AG08396 (cell line): Measurements from ENCODE around the gene ZNF844.
A peak's percentile ranks its signal among the peaks of the same experiment; 100 is the strongest.
"Not testable (repeated sequence)": the region's sequence is repeated elsewhere in the genome, so short reads cannot be mapped to it uniquely, and the experiment has no call there.

Experiments
- DNase-seq: peaks from one replicate; pipeline ENCODE4 v3.0.0; 2012; ENCODE audit warnings: low spot score, mixed read lengths

Gene ZNF844

DNA sequence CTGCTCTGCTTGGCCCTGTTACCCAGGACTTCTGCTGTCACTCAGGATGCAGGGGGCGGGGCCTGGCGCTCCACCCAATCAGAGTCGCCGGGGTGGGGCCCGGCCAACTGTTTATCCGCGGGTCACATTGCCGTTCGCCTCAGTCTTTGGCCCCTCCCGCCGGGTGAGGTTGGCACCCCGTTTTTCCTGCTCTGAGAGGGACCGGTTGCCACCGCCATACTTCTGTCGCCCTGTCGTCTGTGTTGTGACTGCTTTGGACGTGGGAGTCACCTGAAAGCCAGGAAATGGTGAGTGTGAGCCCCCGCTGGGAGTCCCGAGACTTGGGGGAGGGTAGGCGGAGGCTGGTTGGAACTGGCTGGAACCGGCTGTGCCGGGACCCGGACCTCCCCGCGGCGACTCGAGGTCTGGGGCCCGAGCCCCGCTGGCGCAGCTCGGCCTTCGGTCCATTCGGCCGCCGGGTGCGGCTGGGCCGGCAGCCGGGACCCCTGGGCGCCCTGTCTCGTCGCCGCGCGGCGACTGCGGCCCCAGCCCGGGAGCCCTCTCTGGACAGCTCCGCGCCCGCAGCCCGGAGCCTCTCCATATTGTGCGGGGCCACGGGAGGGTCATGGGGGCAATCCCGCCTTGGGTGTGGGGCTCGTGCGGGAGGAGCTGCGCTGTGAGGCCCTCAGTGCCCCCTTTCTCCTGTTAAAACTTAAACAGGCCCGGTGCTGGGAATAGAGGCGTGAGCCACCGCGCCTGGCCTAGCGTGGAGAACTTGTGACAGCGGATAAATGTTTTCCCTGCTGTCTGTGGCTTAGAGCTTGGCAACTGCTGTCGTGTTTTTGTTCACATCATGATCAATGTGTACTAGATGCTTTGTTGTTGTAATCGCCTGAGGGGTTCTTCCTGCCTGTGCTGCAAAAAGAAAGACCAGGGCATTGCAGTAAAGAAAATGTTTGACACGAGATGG, at the start of gene ZNF844:
Gene ZNF844 (plus strand): TSS at position 142 of the 949 bp plus-strand sequence. CDS start 143 bp downstream, at position 285.
- DNase-seq = peak; percentile 98

DNA sequence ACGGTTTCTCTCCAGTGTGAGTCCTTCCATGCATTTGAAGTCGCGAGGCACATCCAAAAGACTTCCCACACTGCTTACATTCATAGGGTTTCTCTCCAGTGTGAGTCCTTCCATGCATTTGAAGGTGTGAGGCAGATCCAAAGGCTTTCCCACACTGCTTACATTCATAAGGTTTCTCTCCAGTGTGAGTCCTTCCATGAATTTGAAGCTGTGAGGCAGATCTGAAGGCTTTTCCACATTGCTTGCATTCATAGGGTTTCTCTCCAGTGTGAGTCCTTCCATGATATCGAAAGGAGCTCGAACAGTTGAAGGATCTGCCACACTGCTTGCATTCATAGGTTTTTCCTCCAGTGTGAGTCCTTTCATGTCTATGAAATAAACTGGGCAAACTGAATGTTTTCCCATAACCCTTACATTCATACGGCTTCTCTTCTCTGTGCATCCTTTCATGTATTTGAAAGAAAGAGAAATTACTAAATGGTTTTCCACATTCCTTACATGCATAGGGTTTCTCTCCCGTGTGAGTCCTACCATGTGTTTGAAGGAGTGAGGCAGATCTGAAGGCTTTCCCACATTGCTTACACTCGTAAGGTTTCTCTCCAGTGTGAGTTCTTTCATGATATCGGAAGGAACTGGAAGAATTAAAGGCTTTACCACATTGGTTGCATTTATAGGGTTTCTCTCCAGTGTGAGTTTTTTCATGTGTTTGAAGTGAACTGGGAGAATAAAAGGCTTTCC, 49.3 kb upstream of the ZNF844 start:
- no peak for DNase-seq

DNA sequence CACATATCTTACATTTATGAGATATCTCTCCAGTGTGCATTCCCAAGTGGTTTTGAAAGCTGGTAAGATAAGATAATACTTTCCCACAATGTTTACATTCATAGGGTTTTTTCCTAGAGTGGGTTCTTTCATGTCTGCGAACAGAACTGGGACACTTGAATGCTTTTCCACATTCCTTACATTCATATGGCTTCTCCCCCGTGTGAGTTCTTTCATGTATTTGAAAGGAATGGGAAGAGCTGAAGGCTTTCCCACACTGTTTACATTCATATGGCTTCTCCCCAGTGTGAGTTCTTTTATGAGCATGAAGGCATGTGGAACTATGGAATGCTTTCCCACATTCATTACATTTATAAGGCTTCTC, 48.8 kb upstream of the ZNF844 start:
- DNase-seq = no peak

DNA sequence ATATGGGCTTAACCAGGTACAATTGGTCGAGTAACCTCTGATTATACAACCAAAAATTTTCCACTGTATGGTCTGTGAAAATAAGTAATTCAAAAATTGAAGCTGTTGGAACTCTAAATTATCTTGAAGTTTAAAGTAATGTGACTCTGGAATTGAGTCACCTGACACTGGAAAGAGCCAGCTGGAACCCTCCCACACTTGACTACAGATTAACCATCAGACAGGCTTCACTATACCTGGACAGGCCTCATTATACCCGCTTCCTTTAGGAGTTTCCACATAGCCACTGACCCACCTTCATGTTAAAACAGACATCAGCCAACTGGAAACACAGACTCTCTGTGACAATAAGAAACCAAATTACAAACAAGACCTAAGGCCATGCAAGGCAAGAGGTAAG, 30.3 kb upstream of the ZNF844 start:
- peak; percentile 11 for DNase-seq

DNA sequence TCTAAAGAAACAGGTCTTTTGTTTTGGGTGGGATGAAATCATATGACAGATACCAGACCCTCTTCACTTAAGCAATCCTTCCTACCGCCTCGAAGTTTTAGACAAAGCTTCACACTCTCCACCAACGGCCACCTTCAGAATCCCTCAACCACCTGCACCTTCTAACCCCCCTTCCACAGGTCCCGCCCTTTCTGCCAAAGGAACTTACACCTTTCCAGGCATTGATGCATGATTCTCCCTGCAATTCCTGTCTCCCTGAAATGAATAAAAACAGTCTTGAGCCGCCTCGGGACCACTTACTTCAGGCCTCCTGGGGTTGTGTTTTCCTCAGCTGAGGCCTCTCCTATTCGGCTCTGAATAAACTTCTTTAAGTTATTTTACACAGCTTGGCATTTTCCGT, 29.9 kb upstream of the ZNF844 start:
- DNase-seq = peak; percentile 28

DNA sequence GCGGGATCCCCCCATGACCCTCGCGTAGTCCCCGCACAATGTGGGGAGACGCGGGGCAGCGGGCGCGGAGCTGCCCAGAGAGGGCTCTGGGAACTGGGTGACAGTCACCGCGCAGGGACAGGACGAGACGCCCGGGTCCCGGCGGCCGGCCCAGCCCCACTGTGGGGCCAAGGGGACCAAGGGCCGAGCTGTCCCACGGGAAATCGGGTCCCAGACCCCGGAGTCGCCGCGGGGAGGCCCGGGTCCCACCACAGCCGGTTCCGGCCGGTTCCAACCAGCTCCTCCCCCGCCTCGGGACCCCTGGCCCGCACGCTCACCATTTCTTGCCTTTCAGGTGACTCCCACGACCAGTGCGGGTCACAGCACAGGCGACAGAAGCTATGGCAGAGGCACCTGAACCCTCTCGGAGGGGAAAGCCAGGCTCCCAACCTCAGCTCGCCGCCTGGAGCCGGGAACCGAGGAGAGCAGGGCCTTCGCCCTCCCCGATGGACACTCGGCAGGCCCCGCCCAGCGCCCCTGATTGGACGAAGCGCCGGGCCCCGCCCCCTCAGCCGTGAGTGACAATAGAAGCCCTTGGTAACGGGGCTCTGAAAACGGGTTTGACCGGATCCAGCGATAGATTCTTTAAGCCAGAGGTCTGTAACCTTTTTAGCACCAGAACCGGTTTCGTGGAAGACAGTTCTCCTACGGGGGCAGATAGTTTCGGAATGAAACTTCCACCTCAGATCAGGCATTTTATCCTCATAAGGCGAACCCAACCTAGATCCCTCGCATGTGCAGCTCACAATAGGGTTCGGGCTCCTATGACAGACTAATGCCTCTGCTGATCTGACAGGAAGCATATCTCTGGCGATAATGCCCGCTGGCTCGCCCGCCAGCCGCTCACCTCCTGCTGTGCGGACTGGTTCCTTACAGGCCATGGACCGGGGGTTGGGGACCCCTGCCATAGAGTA, 29.0 kb upstream of the ZNF844 start, which contains the start of gene ZNF433:
Gene ZNF433 (minus strand): TSS at position 460 of the 953 bp plus-strand sequence. CDS start 140 bp downstream, at position 320.
- DNase-seq = peak; percentile 98

DNA sequence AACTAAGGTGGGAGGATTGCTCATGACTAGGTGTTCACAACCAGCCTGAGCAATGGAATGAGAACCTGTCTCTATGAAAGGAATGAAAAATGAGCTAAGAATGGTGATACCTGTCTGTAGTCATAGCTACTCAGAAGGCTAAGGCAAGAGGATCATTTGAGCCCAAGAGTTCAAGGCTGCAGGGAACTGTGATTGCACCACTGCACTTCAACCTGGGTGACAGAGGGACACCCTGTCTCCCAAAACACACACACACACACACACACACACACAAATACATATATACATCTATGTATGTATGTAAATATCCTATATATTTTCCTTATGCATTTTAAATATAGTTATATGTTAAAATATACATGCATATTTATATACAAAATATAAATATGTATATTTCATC, 21.6 kb upstream of the ZNF844 start:
- DNase-seq = no peak

DNA sequence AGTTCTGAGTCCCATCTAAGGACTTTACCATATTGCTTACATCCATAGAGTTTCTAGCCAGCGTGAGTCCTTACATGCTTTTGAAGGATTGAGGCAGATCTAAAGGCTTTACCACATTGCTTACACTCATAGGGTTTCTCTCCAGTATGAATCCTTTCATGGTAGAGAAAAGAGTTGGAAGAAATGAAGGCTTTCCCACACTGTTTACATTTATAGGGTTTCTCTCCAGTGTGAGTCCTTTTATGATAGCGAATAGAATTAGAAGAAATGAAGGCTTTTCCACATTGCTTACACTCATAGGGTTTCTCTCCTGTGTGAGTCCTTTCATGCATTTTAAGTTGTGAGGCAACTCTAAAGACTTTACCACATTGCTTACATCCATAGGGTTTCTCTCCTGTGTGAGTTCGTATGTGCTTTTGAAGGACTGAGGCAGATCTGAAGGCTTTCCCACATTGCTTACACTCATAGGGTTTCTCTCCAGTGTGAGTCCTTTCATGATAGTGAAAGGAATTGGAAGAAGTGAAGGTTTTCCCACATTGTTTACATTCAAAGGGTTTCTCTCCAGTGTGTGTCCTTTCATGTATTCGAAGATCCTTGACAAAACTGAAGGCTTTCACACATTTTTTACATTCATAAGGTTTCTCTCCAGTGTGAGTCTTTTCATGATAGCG, 20.6 kb upstream of the ZNF844 start:
- DNase-seq = no peak

DNA sequence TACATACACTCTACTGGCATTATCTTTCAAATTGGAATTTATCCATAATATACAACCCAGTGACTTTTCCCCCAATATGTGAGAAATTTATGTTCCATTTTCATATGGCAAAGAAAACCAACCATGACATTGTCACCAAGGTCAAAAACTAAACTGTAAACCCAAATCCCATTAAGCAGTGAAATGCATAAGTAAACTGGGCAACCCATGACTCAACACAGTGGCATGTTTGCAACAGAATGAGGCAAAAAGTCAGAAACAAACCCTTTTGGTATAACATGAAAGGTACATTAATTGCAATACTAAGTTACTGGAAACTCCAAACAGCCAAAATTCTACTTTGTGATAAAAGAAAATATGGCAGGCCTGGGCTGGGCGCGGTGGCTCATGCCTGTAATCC, 16.7 kb upstream of the ZNF844 start:
- DNase-seq = no peak

DNA sequence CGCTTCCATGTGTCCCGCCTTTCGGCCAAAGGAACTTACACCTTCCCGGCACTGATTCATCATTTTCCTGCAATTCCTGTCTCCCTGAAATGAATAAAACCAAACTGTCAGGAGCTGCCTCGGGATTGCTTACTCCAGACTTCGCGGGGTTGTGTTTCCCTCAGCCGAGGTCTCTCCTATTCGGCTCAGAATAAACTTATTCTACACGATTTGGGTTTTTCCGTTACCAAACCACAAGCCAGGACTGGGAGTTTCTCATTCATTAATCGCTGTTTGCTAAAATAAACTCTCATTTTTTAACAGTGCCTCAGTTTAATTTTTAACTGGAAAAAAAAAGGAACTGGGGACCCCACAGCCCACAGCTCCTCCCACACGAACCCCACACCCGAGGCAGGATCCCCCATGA, 12.4 kb upstream of the ZNF844 start:
- DNase-seq = peak; percentile 19

DNA sequence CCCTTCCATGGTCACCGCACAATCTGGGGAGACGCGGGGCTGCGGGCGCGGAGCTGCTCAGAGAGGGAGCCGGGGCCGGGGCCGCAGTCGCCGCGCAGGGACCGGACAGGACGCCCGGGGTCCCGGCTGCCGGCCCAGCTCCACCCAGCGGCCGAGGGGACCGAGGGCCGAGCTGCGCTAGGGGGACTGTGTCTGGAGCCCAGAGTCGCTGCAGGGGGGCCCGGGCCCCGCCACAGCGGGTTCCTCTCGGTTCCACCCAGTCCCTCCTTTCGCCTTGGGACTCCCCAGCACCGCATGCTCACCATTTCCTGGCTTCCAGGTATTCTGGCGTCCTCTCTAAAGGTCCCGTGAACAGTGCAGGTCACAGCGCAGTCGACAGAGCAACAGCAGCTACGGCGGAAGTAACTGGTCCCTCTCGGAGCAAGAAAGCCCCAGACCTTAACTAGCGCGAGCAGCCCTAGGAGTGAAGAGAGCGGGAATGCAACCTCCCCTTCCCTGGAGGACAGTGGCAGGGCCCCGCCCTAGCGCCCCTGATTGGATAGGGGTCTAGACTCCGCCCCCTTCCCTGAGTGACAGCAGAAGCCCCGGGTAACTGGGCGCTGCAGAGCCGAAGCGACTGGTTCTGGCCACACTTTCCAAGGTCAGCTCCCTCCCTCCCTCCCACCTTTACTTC, 11.9 kb upstream of the ZNF844 start, which contains the start of gene ZNF878:
Gene ZNF878 (minus strand): TSS at position 465 of the 673 bp plus-strand sequence. CDS start 160 bp downstream, at position 305.
- DNase-seq = peak; percentile 91

DNA sequence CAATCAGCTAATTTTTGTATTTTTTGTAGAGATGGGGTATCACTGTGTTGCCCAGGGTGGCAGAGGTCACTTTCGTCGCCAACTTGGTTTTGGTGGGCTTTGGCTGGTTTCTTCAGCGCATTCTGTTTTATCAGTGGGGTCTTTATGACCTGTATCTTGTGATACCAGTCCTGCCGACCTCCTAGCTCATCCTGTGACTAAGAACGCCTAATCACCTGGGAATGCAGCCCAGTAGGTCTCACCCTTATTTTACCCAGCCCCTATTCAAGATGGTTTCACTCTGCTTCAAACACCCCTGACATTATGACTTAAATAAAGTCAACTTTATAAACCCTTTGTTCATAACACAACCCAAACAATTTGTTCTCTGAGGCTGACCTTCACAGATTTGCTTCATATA, 8.7 kb upstream of the ZNF844 start:
- no peak for DNase-seq

DNA sequence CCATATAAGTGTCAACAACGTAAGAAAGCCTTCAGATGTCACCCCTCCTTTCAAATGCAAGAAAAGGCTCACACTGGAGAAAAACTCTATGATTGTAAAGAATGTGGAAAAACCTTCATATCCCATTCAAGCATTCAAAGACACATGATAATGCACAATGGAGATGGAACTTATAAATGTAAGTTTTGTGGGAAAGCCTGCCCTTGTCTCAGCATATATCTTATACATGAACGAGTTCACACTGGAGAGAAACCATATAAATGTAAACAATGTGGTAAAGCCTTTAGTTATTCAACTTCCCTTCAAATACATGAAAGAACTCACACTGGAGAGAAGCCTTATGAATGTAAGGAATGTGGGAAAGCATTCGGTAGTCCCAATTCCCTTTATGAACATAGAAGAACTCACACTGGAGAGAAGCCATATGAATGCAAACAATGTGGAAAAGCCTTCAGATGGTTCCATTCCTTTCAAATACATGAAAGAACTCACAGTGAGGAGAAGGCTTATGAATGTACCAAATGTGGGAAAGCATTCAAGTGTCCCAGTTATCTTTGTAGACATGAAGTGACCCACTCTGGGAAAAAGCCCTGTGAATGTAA, 11.1 kb downstream of the ZNF844 start:
- no peak for DNase-seq

DNA sequence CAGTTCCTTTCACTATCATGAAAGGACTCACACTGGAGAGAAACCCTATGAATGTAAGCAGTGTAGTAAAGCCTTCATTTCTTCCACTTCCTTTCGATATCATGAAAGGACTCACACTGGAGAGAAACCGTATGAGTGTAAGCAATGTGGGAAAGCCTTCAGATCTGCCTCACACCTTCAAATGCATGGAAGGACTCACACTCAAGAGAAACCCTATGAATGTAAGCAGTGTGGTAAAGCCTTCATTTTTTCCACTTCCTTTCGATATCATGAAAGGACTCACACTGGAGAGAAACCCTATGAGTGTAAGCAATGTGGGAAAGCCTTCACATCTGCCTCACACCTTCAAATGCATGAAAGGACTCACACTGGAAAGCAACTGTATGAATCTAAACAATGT, 11.8 kb downstream of the ZNF844 start:
- DNase-seq = not testable (repeated sequence)

DNA sequence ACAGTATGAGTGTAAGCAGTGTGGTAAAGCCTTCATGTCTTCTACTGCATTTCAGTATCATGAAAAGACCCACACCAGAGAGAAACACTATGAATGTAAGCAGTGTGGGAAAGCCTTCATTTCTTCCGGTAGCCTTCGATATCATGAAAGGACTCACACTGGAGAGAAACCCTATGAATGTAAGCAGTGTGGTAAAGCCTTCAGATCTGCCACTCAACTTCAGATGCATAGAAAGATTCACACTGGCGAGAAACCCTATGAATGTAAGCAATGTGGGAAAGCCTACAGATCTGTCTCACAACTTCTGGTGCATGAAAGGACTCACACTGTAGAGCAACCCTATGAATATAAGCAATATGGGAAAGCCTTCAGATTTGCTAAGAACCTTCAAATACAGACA, 12.8 kb downstream of the ZNF844 start:
- DNase-seq = no peak

DNA sequence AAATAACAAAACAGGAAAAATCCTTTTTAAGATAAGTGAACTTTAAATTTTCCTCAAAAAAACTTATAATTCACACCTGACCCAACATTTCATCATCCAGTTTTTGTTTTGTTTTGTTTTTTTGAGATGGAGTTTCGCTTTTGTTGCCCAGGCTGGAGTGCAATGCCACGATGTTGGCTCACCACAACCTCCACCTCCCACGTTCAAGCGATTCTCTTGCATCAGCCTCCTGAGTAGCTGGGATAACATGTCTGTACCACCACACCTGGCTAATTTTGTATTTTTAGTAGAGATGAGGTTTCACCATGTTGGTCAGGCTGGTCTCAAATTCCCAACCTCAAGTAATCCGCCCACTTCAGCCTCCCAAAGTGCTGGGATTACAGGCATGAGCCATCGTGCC, 18.8 kb downstream of the ZNF844 start:
- DNase-seq = not testable (repeated sequence)

DNA sequence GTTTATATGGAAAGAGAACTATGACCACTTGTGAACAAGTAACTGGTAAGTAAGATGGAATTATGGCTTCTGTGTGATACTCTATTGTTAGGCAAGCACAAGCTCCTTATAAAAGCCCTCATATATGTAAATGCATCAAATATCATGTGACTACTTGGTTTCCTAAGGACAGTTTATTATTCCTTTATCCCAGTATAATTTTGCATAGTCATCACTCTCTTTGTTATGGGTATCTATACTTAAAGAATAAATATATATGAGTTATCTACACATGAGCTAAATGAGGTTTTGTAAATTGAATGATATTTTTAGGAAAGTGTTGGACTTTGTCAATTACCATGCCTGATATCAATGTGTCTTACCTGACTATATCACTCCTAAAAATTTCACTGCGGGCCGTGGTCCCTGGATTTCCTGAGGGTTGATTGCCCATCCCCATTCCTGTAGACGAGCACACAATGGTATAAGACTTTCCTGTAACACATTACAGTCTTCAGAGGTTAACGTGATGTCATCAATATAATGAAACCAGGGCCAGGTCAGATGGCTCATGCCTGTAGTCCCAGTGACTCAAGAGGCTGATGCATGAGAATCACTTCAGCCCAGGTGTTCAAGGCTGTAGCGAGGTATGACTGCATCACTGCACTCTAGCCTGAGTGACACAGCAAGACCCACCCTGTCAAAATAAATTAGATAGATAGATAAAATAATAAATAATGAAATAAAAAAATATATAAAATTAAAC, 20.7 kb downstream of the ZNF844 start:
- DNase-seq = no peak

DNA sequence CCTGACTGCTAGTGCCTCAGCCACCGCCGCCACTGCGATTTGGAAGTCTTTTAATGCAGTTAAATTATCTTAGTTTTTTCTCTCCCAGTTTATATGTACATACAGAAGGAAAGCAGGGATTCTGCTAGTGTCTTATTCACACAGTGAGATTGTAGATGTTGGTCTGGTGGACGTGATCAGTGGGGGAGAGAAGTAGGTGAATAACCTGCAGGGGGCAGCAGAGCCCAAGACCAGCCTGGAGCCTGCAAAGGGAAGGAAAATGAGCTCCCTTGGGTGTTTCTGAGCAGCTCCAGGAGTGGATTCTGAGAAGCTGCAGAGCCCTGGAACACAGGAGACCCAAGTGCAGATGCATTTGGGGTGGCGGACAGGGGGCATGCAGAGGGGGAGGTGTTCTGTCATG, 26.3 kb downstream of the ZNF844 start:
- DNase-seq = peak; percentile 61
